ENCODE data around the gene OVCA2. TPM values are rescaled to one million over a fixed set of nuclear protein-coding genes. Genes with fewer than 3 reads are reported as not detected.

The OVCA2 gene
- total and polyA plus RNA-seq, 4 donors = 11.1 to 55.4 (median 37.4) TPM

DNA sequence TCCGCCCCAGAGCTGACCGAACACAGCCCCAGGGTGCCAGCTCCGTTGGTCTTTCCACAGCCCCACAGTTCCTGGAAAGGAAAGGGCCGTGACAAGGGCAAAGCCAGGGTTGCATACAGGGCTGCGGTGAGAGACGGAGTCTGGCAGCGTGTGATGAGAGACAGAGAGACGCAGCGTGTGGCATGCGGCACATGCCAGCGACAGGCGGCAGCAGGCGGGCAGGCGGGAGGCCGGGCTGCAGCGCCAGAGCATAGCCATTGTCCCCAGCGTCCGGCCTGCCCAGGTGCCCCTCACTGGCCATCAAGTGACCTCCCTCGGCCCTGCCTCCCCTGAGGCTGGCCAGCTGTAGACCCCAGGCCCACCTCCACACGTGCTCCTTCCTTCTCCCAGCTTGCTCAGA is 25.3 kb upstream of the OVCA2 start:
- Histone ChIP-seq H3K27ac (ENCODE audit: low read depth in 1 of 2, low read length in 1 of 2) (no peak overlapping the region), H3K4me3 (no peak overlapping the region), H3K9ac (ENCODE audit: insufficient read depth in 1 of 2, low read length in 2 of 2) (no peak overlapping the region), H3K9me3 (ENCODE audit: control insufficient read depth in 4 of 4, insufficient read depth in 3 of 4, low read length in 3 of 4) (no peaks in the 10 kb centered on the region), H3K36me3 (ENCODE audit: control insufficient read depth in 4 of 4, insufficient read depth in 4 of 4, low read length in 4 of 4) (no peaks in the 10 kb centered on the region), H3K4me1 (ENCODE audit: control insufficient read depth in 5 of 5, insufficient read depth in 5 of 5, low read length in 5 of 5) (peaks cover 0 to 6% (median 2%) of the 10 kb centered on the region in 5 donors), H3K27me3 (ENCODE audit: control insufficient read depth in 3 of 3, insufficient read depth in 3 of 3, low read length in 2 of 3) (peaks cover 0 to 21% (median 14%) of the 10 kb centered on the region in 3 donors)
- WGBS, 2 donors = 92 to 93% methylated on average over 20 of the region's 20 CpGs
- ATAC-seq (ENCODE audit: insufficient read depth, low FRiP score) (no peak), DNase-seq (no peak)
- TF ChIP-seq, protein P1, sequence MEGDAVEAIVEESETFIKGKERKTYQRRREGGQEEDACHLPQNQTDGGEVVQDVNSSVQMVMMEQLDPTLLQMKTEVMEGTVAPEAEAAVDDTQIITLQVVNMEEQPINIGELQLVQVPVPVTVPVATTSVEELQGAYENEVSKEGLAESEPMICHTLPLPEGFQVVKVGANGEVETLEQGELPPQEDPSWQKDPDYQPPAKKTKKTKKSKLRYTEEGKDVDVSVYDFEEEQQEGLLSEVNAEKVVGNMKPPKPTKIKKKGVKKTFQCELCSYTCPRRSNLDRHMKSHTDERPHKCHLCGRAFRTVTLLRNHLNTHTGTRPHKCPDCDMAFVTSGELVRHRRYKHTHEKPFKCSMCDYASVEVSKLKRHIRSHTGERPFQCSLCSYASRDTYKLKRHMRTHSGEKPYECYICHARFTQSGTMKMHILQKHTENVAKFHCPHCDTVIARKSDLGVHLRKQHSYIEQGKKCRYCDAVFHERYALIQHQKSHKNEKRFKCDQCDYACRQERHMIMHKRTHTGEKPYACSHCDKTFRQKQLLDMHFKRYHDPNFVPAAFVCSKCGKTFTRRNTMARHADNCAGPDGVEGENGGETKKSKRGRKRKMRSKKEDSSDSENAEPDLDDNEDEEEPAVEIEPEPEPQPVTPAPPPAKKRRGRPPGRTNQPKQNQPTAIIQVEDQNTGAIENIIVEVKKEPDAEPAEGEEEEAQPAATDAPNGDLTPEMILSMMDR (IDR thresholded peaks at IDR 0.05; ENCODE audit: control extremely low read depth, extremely low read depth) = no peak

DNA sequence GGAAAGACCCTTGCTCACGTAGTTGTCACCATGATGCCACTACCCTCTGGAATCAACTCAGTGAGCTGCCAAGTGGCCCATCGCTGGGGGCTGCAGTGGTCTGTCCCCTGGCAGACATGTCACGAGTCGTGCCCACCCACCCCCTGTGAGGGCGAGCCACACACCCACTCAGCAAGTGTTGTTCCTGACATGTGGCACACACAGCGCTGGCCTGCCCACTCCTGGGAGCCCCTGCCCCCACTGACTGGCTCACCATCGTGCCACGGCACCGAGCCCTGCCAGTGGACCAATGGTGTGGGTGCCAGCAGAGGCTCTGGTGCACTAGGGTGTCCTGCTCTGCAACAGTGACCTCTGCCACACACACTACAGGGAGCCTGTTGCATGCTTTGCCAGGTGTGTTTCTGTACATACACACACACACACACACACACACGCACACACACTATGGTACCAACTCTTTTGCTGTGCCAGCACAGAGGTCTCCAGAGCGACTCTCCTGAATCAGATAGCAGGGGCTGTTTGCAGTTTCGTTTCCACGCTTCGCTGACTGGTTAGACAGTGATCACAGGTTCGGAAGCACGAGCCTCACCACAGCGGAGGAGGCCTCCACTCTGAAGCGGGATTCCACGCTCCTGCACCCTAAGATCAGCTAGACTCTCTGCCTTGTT is 24.4 kb upstream of the OVCA2 start:
- 93 to 97% methylated on average over 18 to 19 of the region's 19 CpGs for WGBS, 2 donors
- TF ChIP-seq, protein P1 (IDR thresholded peaks at IDR 0.05; ENCODE audit: control extremely low read depth, extremely low read depth) = no peak
- Histone ChIP-seq H3K27me3 (ENCODE audit: control insufficient read depth in 3 of 3, insufficient read depth in 3 of 3, low read length in 2 of 3) (peaks cover 0 to 21% (median 15%) of the 10 kb centered on the region in 3 donors), H3K27ac (ENCODE audit: low read depth in 1 of 2, low read length in 1 of 2) (no peak overlapping the region), H3K4me1 (ENCODE audit: control insufficient read depth in 5 of 5, insufficient read depth in 5 of 5, low read length in 5 of 5) (peaks cover 0 to 2% (median 0%) of the 10 kb centered on the region in 5 donors), H3K4me3 (no peak overlapping the region), H3K9me3 (ENCODE audit: control insufficient read depth in 4 of 4, insufficient read depth in 3 of 4, low read length in 3 of 4) (no peaks in the 10 kb centered on the region), H3K36me3 (ENCODE audit: control insufficient read depth in 4 of 4, insufficient read depth in 4 of 4, low read length in 4 of 4) (no peaks in the 10 kb centered on the region), H3K9ac (ENCODE audit: insufficient read depth in 1 of 2, low read length in 2 of 2) (no peak overlapping the region)
- ATAC-seq (ENCODE audit: insufficient read depth, low FRiP score) = no peak
- no peak for DNase-seq

DNA sequence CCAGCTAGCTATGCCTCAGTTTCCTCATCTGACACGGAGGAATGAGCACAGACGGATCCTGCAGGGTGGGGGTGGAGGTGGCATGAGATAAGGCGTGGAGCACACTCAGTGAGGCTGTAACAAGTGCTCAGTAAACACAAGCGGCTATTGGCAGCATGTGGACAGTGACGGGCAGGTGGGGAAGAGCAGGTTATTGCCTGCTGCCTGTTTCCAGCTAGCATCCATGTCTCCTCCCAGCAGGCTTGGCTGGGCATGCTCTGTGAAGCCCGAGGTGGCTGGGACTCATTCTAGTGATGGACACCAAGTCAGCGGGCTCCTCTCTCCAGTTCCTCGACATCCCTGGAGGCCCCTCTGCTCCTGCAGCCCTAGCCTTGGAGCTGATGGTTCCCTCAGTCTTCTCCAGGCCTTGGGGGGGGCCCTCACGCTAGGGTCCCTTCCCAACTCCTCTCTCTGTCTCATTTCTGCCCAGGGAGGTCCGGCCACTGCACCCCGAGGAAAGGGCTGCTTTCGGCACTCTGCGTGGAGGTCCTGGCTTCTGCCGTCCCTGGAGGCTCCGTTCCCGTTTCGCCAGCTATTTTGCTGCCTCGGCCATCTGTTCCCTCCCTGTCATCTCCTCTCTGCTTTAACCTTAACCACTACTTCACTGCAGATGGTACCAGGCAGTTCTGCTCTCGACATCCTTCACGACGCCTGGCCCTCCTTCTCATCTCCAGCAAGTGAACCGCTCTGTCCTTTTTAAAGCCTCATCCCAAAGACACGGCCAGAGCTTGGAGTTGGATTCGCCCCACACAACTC is 22.9 kb upstream of the OVCA2 start:
- H3K36me3 ChIP-seq (ENCODE audit: control insufficient read depth in 4 of 4, insufficient read depth in 4 of 4, low read length in 4 of 4) = no peaks in the 10 kb centered on the region
- no peak for ATAC-seq (ENCODE audit: insufficient read depth, low FRiP score)
- H3K9me3 ChIP-seq (ENCODE audit: control insufficient read depth in 4 of 4, insufficient read depth in 3 of 4, low read length in 3 of 4) = no peaks in the 10 kb centered on the region

More for the DNA sequence above, 22.9 kb upstream of the OVCA2 start:
- DNase-seq = no peak
- H3K4me1 ChIP-seq (ENCODE audit: control insufficient read depth in 5 of 5, insufficient read depth in 5 of 5, low read length in 5 of 5) = peaks cover 0 to 6% (median 0%) of the 10 kb centered on the region in 5 donors
- H3K27ac ChIP-seq (ENCODE audit: low read depth in 1 of 2, low read length in 1 of 2) = no peak overlapping the region
- H3K27me3 ChIP-seq (ENCODE audit: control insufficient read depth in 3 of 3, insufficient read depth in 3 of 3, low read length in 2 of 3) = peaks cover 3 to 30% (median 26%) of the 10 kb centered on the region in 3 donors
- TF ChIP-seq, protein P1 (IDR thresholded peaks at IDR 0.05; ENCODE audit: control extremely low read depth, extremely low read depth) = no peak
- WGBS, 2 donors = 78 to 90% methylated on average over 24 of the region's 24 CpGs
- no peak overlapping the region for H3K9ac ChIP-seq (ENCODE audit: insufficient read depth in 1 of 2, low read length in 2 of 2)
- no peak overlapping the region for H3K4me3 ChIP-seq
